Stimulated activated CD4-positive, alpha-beta T cell treated with anti-CD3 and anti-CD28 coated beads, TNF-alpha, amount 100 ng/mL, for 1 hour (primary cell): ENCODE measurements around the gene TXNDC11.

ENCODE experiments used
- DNase-seq, 3 donors: peaks; one replicate each; pipeline ENCODE4 v3.0.0-alpha.2; 2020; ENCODE audit warnings: low read depth in 3 of 3, low spot score in 1 of 3

Gene TXNDC11

GRCh38 chr16:11689031-11689840, 53.4 kb downstream of the TXNDC11 start:
- no peak for DNase-seq

GRCh38 chr16:11688520-11688886, 54.2 kb downstream of the TXNDC11 start:
- no peak for DNase-seq

GRCh38 chr16:11687601-11688519, 54.8 kb downstream of the TXNDC11 start:
- DNase-seq = no peak

DNA sequence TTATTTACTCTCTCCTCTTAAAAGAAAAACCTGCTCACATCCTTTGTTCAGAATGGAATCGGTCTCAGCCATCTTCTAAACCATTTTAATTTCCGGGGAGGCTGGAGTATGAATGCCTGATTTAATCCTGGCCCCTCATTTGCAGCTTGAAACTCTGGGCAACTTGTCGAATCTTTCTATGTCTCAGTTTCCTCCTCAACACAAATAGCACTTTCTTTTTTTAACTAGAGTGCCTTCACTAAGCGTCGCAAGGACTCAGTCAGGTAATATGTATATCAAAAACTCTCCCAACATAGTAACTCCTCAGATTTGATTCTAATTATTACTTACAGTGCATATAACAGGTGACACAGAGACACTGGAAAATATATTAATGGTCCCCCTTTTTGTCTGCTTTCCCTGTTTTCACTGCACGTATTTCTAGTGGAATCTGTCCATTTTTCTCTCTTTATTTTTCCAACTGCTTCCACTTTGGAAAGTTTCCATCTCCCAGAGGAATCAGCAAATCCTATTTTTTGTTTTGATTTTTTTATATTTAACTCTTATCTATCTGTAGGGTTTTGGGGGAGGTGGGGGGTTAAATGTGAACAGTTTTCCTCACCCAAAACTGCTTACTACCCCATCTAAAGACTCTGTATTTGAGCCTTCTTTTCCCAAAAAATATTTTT, 55.8 kb downstream of the TXNDC11 start:
- no peak for DNase-seq

DNA sequence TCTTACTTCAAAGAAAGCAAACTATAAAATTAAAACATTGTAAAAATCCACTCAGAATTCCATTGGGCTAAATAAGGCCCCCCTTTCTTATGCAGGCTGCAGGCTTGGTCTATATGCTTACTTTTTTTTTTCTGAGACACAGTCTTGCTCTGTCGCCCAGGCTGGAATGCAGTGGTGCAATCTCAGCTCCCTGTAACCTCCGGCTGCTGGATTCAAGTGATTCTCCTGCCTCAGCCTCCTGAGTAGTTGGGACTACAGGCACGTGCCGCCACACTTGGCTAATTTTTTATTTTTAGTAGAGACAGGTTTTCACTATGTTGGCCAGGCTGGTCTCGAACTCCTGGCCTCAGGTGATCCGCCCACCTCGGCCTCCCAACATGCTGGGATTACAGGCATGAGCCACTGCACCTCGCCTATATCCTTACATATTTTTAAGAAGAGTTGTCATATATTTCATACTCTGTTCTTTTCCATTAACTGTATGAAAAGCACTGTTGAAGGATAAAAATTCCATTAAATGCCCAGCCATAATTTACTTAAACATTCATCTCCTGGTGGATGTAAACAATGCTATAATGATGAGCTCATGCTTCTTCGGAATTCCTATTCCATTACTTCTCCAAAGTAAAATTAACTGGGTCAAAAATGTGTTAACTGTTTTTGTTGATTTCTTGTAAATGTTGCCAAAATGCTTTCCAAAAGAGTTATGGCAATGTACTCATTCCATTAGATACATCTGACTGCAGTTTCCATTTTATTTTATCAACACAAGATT, 56.6 kb downstream of the TXNDC11 start:
- no peak for DNase-seq

GRCh38 chr16:11684231-11685025, 58.2 kb downstream of the TXNDC11 start:
- DNase-seq = no peak

DNA sequence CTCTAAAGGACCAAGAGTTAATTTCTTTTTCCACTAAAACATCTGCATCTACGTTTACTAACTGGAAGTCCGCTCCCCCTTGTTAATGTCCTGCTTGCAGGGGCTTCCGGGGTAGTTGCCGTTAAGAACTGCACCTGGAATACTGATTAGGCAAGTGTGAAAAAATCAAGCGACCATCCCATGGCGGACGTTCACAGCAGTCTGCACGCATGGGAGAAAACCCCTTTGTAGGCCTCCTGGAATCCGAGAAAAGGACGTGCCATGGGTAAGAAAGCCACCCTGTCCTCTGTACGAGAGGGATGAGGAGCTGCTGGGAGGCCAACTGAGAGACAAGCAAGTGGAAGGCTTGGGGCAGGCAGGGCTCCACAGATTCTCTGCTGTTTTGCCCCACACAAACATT, 59.5 kb downstream of the TXNDC11 start:
- DNase-seq = no peak

DNA sequence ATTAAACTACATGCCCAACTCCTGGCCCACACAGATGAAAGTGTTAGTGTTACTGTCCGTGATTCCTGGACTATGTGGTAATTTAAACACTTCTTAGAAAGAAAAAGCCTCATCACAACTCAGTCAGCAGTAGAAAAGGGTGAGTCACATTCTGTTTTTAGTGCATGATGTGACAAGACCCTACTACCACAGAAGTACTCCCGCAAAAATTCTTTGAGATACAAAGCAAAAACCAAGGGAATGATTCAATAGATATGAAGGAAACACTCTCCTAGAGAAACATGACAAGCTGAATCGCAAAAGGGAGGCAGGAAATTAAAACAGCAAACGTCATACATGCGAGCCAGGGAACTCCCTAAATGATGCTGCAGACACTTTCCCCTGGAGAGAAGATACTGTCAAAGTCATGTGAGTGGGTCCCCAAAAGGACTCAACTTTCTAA, 60.0 kb downstream of the TXNDC11 start:
- DNase-seq = no peak

DNA sequence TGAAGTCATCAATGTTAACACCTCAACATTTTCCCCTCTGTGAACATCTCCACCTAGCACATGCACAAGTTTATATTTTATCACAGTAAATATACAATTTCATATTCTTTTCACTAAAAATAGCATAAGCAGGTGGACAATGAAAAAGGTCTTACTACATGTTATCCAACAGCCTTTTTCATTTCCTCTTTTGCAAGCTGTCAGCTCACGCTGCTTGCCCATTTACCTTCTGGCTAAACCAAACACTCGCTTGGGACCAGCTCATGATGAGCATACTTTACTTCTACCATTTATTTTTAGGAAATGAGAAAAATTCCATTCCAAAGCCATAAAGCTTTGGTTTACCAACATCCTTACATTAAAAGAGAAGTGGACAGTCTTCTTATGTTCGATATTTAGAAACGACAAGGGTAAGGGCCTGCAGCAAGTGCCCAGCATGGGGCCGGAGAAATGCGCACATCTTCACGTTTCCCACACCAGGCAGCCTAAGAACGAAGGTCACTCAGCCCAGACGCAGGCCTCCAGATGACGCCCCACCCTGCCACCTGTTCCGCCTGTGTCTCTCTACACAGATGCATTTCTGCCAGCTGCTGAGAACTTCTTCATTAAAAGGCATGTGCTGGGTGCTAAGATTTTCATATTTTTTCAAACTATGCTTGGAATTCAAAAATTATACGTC, 60.5 kb downstream of the TXNDC11 start:
- DNase-seq = no peak

DNA sequence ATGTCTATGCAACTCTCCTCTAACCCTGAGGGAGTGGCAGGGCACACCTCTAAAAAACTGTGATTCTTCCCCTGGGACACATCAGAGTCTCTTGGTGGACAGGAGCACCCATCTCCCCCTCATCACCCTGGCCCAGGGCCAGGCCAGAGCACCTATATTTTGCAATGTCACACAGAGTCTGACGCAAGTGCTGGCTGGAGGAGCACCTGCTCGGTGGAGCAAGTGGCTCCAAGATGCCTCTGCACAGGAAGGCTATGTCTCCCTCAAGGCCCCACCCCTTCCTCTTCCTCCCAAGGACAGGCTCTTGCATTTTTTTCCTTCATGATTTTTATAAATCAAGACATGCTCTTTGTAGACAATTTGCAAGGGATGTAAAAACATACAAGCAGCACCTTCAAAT, 61.1 kb downstream of the TXNDC11 start:
- DNase-seq = no peak

DNA sequence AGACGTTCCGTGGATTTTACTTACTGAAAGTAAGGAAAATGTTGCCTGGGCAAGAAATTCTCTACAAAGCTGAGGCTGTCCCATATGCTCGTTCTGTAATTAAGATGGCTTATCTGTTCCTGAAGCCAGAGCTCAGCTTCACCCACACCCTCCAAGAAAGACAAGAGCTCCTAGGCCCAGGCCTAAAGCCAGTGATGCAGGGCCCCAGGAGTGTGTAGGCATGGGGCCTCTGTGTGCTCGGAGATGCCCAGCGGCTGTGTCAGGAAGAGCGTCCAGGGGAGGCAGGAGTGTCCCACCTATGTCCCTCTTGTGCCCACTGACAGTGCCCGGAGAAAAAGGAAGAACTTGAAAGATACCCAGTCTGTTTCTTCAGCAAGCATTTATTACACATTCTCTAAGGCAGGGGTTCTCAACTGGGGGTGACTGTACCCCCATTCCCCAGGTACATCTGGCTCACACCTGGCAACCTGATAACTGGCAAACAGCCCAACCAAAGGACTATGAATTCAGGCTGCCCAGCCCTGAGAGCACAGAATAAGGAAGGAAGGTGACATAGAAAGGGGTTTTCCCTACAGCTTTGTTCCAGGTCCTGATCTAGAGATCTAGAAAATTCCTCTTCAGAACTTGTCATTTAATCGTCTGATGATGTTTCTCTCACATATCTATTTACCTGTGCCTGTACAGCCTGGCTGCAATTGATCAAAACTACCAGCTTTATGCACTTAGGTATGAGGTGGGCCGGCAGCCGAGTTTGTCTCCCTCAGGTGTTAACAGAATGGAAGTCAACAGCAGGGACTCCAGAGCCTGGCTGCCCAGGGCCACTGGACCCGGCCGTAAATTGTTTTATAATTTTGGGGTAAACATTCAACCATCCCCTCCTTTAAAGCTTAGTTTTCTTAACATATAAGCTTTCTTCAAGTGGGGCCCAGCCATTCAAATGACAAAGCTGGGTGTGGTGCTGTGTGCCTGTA, 62.4 kb downstream of the TXNDC11 start:
- no peak for DNase-seq

GRCh38 chr16:11679250-11679649, 63.4 kb downstream of the TXNDC11 start:
- no peak for DNase-seq

DNA sequence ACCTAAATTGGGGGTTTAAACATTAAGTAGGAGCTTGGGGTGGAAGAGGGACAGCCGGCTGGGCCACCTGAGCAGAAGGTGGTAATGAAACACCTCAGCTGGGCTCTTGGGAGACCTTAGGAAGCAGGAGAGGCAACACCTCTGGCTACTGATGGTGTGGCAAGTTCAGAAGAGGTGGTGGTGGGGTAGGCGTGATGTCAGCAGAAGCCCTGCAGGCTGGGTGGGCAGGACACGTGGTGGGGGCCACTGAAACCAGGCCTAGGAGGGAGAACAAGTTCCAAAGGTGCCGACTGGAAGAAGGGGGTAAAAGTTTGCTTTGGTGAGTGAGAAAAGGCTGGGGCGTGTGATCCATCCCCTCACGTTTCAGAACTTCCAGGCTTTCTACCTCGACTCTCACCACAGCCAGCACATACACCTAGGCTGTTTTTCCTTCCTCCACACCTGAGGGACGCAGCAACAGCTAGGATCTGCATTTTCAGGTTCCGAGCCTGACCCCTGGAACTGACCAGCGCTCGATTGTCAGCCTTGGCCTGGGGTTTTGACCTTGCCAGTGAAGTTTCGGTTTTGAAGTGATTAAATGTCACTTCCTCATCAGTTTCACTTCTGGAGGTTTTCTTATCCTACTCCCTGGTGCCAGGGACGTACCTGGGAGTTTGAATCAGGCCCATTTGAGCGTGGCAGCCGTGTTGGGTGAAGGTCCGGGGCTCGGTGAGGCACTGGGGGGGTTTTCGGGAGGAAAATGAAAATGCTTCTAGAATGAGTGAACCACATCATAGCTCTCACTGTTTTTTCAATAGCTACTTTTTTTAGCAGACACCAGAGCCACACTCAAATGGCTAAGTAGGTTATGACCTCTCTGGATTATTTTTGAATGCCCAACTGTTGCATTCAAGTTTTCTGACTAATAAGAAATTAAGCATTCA, 64.4 kb downstream of the TXNDC11 start:
- DNase-seq = no peak

- DNase-seq = no peak
These were observed 65.2 kb downstream of the TXNDC11 start for GRCh38 chr16:11677451-11677951.

DNA sequence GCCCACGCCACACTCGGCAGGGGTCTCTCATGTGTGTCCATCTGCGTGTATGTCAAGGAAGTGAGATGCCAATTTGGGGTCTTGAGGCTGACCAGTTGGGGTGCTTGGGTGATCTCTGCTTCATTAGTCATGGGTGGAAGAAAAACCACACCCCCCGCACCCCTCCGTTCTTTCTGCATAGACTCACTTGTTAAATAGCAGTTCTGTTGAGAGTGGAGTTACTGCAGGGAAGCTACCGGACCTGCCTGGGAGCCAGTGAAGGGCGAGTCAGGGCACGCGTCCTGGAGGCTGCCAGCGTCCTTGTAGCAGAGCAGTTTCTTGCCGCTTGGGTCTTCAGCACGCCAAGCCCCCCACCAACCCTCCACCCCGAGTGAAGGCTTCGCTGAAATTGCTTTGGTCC, 65.9 kb downstream of the TXNDC11 start:
- DNase-seq = no peak

- DNase-seq = no peak
These were observed 66.8 kb downstream of the TXNDC11 start for GRCh38 chr16:11675561-11676511.
